Measurements from ENCODE around the gene SYS1.
A peak's percentile ranks its signal among the peaks of the same experiment; 100 is the strongest.
"Not testable (repeated sequence)": the region's sequence is repeated elsewhere in the genome, so short reads cannot be mapped to it uniquely, and the experiment has no call there.

The SYS1 gene

GRCh38 chr20:45340236-45340847 lies 22.6 kb upstream of the SYS1 start:
- DNase-seq (ENCODE audit: low read depth): no peak

DNA sequence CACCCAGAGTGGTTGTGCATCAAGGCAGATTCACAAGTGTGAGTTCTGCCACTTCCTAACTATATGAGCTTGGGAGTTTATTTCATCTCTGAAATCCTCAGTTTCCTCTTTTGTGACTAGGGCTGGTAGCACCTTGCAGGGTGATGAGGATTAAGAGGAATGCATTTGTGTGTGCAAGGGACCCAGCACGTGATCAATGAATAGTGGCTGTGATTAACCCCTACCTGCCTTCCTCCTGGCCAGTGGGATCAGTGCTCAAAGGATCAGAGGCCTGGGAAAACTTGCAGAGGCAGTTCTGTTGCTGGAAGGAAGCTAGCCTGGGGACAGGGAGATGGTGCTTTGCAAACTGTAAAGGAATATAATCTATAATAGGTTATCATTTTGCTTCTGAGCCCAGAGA lies 22.0 kb upstream of the SYS1 start:
- no peak for DNase-seq (ENCODE audit: low read depth)

GRCh38 chr20:45341579-45341938 lies 21.4 kb upstream of the SYS1 start:
- DNase-seq (ENCODE audit: low read depth): no peak

GRCh38 chr20:45341939-45342854 lies 20.8 kb upstream of the SYS1 start:
- DNase-seq (ENCODE audit: low read depth): no peak

- DNase-seq (ENCODE audit: low read depth): no peak
Observed at GRCh38 chr20:45342855-45343531, 20.0 kb upstream of the SYS1 start.

GRCh38 chr20:45343532-45344167 lies 19.3 kb upstream of the SYS1 start:
- DNase-seq (ENCODE audit: low read depth): no peak

DNA sequence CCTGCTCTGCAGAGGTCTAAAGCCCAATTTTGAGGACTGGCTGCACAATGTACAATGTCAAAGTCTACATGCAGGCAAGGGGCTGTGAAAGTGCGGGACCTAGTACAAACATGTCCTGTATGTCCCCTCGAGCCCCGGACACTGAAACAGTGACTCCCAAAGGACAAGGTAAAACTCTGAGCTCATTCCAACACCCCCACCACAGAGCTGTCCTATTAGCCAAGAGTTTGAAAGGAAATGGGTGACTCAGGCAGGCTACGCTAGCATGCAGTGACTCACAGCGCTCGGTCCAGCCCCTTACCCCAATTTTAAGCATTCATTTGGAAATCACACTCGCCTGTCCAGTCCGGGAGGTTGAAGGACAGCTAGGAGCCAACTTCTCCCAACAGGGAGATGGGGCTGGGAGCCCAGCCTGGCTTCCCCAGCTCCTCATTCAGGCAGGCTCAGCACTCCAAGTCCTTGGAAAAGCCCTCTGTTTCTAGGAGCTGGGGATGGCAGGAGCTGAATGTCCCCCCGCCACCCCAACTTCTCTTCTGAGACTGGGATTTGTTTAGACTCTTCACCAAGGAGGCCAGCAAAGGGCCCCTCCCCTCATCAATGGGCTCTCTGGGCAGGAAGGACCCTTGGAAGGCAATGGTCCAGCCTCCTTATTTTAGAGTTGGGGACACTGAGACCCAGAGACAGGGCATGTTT lies 18.6 kb upstream of the SYS1 start:
- DNase-seq (ENCODE audit: low read depth): no peak

GRCh38 chr20:45345104-45345936 lies 17.6 kb upstream of the SYS1 start:
- DNase-seq (ENCODE audit: low read depth): no peak

- DNase-seq (ENCODE audit: low read depth): no peak
Observed at GRCh38 chr20:45346291-45346718, 16.7 kb upstream of the SYS1 start.

- no peak for DNase-seq (ENCODE audit: low read depth)
Observed at GRCh38 chr20:45346851-45347250, 16.1 kb upstream of the SYS1 start.

- no peak for DNase-seq (ENCODE audit: low read depth)
Observed at GRCh38 chr20:45347297-45347935, 15.5 kb upstream of the SYS1 start.

DNA sequence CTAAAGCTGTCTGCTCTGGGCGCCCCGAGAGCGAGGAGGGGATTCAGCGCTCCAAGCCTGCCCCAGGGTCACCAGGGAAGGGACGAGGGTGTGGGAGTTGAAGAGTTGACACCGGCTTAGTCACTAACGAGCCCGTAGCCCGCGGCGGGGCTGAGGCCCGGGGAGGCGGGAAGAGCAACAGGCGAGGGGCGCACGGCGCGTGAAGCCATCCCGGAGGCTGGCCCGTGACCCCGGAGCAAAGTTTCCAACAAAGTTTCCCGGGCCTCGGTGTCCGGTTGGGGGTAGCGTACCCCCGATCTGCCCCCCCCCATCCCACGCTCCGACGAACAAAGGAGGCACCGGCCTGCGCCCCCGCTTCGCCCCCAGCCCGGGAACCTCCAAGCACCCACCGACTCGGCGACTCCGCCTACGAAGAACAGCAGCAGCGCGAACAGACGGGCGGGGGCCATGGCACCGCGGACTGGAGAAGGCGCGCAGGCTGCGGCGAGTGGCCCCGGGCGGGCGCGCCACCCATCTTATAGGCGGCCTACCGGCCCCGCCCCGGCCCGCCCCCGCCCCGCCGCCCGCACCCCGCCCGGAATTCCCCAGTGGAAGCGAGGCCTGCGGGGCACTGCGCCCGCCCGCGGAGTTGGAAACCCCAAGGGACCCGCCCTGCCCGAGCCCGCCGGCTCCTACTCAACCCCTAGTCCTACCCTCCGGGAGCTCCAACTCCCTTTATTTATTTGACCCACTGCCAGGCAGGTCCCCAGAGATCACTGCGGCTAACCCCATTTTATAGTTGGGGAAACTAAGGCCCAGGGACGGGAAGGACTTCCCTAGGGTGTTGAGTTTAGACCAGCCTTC lies 14.8 kb upstream of the SYS1 start, which contains the start of gene SDC4:
Gene SDC4, minus strand, starts transcription at position 489 of the 843 bp plus-strand sequence. Its CDS starts 40 bp downstream, at position 449.
- peak; percentile 32 for DNase-seq (ENCODE audit: low read depth)

DNA sequence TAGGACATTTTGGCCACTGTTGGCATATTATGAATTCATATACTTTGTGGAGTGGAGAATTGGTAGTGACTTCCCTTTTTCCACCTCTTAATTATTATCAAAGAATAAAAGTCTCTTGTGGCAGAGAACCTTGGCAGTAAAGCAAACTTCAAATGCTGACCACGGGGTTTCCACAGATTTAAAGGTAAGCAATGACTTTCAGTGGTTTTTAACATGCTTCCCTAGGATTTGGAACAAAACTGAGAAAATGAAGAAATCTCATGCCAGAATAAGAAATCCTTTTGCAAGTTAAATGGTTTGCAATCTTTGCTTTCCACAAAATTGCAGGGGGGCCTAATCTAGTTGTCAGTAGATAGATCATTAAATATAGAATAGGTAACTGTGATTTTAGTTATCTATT lies 12.7 kb upstream of the SYS1 start:
- DNase-seq (ENCODE audit: low read depth): no peak

DNA sequence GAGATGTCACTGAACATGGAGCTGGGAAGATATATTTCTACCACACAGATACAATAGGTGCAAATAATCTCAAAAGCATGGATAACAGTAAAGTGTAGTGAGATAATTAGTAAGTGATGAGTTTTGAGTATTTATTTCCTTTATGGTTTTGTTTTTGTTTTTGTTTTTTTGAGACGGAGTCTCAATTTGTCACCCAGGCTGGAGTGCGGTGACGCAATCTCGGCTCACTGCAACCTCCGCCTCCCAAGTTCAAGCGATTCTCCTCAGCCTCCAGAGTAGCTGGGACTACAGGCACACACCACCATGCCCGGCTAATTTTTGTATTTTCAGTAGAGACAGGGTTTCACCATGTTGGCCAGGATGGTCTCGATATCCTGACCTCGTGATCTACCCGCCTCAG lies 12.2 kb upstream of the SYS1 start:
- DNase-seq (ENCODE audit: low read depth): not testable (repeated sequence)

DNA sequence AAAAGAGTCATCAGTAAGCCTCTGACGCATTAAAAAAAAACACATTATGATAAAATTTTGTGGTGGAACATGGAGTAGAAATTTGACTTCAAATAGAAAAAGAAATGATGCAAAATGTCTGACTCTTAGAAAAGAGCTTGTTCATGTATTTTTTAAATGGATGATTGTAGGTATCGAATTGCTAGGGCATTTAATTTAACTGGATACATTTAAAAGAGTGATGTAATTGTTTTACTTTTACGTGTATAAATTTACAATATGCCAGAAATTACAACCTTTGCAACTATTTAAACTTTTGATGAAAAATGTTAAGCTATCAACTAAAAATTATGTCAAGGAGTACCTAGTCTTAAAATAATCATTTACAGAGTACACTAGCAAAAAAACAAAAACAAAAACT lies 10.2 kb upstream of the SYS1 start:
- no peak for DNase-seq (ENCODE audit: low read depth)

DNA sequence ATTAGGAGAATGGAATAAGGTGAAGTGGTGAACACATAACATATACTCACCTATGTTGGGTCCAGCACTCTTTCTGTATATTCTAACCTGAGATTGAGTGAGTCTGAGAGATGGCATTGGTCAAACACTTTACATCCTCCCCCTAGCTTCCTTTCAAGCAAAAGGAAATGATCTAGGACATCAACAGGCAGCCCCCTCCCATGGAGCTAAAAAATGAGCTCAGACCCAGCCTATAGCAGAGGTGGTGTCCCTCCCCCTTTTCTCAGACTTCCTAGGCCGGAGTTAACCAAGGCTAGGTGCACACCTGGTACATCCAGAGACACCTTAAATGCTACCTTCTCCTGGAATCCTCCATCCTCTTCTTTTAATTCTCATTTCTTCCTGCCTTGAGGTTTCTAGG lies 9.2 kb upstream of the SYS1 start:
- DNase-seq (ENCODE audit: low read depth): no peak

DNA sequence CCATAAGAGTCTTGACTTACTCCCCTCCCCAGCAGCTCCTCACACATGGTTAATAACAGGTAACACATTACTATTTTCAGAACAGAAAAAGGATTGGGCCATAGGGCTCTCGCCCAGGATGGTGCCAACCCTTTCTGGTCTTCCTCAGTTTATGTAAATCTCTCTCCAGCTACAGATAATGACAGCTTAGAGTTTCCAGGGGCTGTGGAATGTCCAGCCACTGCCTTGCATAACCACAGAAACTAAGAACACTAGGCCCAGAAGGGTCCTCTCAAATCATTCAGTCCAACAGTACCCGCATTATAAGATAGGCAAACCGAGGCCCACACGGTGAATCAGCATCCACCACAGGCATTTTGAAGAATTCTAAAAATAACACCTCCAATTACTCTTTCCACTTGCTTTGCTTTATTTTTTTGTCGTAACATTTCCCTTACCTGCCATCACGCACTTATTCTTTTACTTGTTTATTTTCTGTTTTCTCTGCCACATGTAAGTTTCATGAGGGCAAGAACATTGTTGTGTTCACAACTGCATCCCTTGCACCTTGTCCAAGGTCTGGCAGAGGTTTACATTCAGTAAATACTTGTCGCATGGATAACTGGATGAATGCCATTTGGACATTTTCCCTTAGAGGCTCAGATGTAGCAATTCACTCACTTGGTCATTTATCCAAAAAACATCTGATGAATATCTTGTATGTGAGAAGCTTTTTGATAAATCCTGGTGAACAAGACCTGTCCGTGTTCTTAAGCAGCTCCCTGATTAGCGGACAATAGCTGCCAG lies 8.3 kb upstream of the SYS1 start:
- no peak for DNase-seq (ENCODE audit: low read depth)

- no peak for DNase-seq (ENCODE audit: low read depth)
Observed at GRCh38 chr20:45355209-45356084, 7.5 kb upstream of the SYS1 start.

Data from activated gamma-delta T cell treated with anti-CD3 and anti-CD28 coated beads, Interleukin-2, amount 50 U/mL, for 16 hours (primary cell).